ENCODE data around the gene ALPI.
"Not testable (repeated sequence)": the region's sequence is repeated elsewhere in the genome, so short reads cannot be mapped to it uniquely, and the experiment has no call there.

Gene ALPI

DNA sequence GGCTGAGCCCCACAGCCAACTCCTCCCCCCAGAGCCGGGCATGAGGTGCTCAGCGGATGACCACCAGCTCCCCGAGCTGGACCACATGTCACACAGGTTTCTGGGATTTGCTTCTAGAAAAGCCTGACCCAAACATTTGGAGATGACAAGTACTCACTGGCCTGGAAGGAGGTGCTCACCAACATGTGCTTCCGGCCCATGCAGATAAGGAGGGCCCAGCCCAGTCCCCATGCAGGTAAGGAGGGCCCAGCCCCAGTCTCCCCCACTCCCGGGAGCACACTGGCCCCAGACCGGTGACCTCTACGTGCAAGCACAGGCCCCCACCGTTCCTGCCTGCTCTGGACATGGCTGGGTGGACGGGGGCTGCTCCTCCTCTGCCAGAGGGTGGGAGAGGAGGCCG, 14.0 kb upstream of the ALPI start:
- not testable (repeated sequence) for DNase-seq (ENCODE audit: low read depth in 2 of 2)

DNA sequence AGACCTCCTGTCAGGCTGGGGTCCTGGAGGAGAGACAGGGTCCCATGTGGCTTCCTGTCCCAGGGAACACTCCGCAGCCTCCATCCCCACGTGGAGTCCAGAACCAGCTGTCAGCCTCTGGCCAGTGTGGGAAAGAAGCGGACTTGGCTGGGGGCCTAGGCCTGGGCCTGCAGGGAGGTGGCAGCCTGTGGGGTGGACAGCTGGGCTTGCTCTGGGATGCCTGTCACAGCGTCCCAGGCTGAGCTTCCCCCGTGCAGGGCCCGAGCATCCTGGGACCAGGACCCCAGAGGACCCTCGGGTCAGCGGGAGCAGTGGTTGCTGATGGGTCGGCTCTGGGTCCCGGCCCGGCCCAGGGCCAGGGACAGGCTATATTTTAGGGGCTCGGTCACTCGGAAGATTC, 13.5 kb upstream of the ALPI start:
- not testable (repeated sequence) for DNase-seq (ENCODE audit: low read depth in 2 of 2)

DNA sequence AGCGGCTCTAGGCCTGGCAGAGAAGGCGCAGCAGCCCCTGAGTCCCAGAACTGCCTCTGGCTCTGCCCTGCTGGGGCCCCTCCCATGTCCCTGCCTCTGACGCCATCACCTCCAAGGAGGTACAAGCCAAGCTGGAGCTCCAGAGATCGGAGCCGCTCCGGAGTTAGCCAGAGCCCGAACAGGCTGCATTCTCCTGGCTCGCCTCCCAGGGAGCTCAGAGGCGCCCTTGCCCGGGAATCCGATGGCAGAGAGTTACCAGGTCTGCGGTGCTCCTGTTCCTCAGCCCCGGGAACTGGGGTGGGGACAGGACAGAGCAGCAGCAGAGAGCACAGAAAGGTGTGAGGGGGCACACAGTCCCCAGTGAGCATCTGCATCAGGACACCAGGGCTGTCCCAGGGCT, 12.9 kb upstream of the ALPI start:
- DNase-seq (ENCODE audit: low read depth in 2 of 2) = not testable (repeated sequence)

DNA sequence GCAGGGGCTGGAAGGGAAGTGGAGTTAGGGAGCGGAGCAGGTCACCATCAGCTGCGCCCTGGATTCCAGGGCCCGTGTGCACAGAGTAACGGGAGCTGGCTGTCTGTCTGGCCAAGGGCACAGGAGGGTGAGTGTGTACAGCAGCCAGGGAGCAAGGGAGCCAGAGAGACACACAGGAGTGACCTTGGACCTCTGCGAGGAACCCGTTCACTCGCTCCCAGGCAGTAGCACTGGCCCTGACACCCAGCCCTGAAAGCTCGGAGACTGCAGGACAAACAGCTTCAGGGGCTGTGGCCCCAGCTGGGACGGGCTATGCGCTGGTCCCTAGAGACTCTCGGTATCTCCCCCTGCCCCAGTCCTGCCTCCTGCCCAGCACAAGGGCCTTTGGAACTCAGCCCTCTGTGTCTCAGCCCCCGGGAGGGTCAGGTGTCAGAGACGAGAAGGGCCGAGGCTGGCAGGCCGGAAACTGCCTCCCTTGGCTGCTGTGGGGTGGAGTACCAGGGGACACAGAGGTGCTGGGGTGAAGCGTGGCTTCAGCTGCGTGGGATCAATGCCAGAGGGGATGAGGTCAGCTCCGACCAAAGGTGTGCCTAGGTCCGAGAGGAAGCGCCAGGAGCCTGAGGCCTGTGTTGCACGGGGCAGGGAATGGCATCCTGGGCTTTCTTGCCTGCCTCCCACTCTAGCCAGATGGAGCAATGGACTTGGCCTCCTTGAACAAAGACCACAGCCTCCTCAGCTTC, 12.1 kb upstream of the ALPI start:
- DNase-seq (ENCODE audit: low read depth in 2 of 2) = not testable (repeated sequence)

DNA sequence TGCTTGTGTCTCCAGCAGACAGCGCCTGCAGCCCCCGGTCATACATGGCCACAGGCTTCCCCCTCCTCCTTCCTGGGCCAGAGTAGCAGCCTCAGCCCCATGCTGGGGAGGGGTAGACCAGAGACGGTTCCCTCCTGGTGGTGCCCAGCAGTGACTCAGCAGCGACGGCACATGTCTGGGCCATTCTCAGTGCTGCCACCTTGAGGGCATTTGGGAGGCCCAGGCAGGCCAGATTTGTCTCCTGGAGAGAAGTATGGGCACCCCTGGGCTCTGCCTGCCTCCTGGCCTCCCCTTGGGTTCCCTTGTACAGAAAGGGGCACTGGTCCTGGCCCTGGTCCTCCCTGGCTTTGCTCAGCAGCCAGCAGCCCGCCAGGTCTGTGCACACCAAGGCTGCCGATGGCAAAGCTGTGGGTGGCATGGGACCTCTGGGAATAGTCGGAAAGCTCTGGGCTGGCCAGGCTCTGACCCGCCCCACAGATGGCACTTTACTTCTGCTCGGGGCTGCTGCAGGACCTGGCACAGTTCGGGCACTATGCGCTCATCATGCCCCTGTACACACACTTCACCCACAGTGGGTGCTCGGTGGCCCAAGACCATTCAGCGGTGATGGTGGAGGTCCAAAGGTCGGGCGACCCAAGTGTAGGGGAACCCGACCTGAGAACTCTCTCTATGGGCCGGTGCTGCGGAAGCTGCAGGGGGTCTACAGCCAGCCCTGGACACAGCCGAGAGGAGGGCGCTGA, 11.4 kb upstream of the ALPI start:
- DNase-seq (ENCODE audit: low read depth in 2 of 2) = peak; percentile 10 to 18

DNA sequence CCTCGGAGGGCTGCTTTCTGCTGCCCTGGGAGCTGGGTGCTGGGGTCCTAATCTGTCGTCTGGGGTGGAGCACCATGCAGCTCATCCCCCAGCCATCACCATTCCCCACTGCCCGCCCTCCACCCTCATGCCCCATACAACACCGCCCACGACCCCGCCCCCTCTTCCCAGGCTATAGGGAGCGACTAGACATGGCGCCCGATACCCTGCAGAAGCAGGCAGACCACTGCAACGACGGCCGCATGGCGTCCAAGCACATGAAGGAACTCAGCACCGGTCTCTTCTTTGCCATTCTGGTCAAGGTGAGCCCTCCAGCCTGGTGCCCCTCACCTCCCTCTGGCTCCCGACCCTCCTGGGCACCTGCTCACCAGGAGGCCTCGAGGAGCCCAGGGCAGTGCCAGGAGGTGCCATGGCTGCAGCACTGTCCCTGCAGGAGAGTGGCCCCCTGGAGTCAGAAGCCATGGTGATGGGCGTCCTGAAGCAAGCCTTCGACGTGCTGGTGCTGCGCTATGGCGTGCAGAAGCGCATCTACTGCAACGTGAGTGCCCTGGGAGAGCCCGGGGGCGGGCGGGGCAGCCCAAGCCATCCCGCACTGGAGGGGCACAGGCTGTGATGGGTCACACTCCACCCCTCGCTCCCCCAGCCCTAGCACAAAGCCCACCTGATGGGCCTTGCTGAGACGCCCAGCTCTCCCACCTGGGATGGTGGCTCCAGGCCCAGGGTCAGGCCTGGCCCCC, 10.6 kb upstream of the ALPI start:
- not testable (repeated sequence) for DNase-seq (ENCODE audit: low read depth in 2 of 2)

DNA sequence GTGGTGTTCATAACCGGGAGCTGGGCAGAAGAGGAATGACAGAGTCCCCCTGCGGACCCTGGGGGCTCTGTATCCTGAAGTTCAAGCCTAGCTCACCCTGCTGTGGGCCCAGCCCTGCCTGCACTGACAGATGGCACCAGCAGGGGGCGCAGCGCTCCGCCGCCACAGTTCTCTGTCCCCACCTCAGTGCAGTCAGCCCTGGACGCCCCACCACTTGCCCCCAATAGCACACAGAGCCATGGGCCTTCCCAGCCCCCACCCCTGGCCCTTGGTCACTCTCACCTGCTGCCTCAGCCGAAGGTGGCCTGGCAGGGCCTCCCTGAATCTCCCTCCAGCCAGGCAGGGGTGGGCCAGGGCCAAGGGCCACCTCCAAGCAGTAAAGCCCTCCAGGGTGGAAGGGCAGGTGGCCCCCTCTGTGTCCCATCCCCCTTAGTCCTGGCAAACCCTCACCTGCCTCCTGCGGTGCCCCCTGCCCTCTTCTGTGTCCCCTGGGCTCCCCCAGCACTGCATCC, 9.6 kb upstream of the ALPI start:
- DNase-seq (ENCODE audit: low read depth in 2 of 2) = not testable (repeated sequence)

DNA sequence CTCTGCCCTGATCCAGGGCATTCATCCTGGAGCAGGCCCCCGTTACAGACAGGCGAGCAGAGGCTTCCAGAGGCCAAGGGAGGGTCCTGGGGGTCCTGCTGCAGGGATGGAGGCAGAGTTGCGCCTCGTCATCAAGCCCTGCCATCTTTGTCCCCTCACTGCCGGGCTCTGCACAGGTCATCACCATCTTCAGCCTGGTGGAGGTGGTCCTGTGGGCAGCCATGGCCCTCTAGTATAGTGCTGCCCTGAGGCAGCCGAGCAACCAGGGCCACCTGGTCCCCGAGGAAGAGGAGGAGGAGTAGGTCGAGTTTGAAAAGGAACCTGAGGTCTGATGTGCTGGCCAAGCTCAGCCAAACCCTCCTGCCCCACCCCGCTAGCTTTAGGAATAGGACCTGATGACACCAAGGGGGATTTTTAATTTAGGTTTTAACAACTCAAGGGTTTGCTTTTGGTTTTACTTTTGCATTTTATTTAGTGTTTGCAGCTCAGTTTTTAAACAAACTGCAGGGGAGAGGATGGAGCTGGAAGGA, 8.8 kb upstream of the ALPI start:
- no peak for DNase-seq (ENCODE audit: low read depth in 2 of 2)

DNA sequence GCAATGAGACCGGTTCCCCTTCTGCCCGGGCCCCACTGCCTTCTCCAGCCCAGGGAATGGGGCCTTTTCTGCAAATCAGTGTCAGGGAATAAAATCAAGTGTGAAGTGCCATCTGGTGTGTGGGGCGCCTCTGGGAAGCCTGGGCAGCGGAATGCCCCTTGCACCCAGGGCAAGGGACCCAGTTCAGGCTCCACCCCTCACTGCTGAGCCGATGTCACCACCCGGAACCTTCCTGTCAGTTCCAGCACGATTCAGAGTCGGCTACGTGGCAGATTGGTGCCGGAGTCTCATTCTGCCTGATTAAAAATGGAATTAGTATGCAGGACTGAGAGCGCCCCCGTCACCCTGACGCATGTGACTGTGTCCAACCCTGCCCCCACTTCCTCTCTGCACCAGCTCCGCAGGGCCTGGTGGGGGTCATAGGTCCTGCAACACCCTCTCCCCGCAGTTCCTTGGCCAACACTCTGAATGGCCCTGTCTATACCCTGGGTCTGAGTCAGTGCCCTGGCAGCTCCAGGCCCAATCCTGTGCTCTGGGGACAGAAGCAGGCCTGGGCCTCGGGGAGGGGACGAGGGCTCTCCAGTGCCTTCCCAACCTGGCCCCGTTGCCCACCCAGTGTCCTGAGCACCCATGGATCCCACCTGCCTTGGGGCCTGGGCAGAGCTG, 8.2 kb upstream of the ALPI start:
- no peak for DNase-seq (ENCODE audit: low read depth in 2 of 2)

DNA sequence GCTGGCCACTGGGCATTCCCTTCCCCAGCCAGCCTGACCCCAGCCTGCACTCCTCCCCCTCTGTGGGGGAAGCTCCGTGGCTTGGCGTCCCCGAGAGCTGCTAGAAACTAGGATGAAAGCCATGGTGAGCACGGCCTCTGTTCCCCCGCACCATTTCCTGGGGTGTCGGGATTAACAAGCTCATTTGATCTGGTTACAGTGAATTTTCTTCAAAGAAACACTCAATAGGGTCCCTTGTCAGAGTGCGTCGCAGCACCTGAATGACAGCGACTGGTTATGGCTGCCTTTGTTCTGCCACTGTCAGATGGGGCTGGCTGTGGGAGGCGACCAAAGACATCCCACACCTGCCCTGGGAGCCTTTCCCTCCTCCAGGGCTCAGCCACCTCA, 7.7 kb upstream of the ALPI start:
- DNase-seq (ENCODE audit: low read depth in 2 of 2) = no peak

DNA sequence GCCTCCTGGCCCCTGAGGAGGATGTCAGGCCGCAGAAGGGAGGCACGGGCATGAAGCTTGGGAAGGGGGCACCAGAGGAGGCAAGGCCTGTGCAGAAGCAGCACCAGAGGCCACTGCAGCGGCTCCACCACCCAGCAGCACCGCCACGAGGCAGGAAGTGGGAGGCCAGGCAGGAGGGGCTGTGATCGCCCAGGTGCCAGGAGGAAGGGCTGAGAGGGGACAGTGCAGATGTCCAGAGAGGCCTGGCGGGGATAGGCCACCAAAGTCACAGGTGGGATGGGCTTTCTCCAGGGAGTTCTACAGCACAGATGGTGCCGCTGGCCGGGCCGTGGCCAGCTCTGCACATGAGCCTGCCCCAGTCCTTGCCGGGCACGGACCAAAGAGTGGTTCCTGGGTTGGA, 6.0 kb upstream of the ALPI start:
- DNase-seq (ENCODE audit: low read depth in 2 of 2) = no peak

DNA sequence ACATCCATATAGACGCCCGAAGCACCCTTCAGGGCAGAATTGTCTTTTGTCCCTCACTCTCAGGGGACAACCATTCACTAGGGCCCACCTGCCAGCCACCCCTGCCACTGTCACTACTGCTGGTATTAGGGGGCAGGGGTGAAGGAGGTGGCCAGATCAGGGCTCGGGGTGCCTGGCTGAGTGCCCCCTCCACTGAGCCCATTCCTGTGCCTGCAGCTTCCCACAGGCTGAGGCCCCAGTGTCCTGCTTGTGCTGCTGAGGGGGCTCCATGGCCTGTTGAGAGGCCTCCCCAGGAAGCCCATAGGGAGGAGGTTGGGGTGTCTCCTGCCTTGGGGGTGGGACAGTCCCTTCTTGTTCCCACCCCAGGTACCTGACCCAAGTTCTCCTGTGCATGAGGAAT, 4.3 kb upstream of the ALPI start:
- DNase-seq (ENCODE audit: low read depth in 2 of 2) = not testable (repeated sequence)

DNA sequence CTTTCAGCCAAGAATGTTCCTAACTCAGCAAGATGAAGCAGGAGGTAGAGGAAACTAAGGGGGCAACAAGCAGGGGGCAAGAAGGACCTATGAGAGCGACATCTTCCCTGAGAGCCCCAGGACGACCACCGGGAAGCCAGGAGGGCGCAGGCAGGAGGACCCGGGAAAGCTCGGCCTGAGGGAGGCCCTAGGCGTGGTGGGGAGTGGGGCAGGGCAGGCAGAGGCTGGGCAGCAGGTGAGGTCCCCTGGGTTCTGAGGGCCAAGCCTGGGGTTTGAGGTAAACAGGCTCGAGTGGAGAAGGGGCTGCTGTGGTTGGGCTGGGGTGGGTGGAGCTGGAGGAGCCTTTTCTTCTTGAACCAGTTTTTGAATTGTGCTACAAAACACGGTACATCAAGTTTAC, 1.3 kb upstream of the ALPI start:
- DNase-seq (ENCODE audit: low read depth in 2 of 2) = no peak

DNA sequence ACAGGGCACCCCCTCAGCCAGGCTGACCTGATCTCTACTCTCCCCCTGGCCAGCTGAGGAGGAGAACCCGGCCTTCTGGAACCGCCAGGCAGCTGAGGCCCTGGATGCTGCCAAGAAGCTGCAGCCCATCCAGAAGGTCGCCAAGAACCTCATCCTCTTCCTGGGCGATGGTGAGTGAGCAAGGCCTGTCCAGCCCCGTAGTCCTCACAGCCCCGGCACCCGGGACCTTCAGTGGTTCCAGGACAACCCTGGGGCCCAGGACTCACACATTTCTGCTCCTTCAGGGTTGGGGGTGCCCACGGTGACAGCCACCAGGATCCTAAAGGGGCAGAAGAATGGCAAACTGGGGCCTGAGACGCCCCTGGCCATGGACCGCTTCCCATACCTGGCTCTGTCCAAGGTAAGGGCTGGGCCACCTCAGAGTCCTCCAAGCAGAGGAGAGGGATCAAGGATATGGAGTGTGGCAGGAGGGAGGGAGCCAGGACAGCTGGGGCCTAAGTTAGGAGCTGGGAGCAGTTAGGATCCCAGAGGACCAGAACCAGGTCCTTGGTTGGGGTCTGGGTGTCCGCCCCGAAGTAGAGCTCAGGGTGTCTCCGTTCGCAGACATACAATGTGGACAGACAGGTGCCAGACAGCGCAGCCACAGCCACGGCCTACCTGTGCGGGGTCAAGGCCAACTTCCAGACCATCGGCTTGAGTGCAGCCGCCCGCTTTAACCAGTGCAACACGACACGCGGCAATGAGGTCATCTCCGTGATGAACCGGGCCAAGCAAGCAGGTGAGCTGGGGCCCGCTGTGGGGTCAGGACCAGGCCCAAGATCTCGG, 555 bp downstream of the ALPI start:
- DNase-seq (ENCODE audit: low read depth in 2 of 2) = no peak

DNA sequence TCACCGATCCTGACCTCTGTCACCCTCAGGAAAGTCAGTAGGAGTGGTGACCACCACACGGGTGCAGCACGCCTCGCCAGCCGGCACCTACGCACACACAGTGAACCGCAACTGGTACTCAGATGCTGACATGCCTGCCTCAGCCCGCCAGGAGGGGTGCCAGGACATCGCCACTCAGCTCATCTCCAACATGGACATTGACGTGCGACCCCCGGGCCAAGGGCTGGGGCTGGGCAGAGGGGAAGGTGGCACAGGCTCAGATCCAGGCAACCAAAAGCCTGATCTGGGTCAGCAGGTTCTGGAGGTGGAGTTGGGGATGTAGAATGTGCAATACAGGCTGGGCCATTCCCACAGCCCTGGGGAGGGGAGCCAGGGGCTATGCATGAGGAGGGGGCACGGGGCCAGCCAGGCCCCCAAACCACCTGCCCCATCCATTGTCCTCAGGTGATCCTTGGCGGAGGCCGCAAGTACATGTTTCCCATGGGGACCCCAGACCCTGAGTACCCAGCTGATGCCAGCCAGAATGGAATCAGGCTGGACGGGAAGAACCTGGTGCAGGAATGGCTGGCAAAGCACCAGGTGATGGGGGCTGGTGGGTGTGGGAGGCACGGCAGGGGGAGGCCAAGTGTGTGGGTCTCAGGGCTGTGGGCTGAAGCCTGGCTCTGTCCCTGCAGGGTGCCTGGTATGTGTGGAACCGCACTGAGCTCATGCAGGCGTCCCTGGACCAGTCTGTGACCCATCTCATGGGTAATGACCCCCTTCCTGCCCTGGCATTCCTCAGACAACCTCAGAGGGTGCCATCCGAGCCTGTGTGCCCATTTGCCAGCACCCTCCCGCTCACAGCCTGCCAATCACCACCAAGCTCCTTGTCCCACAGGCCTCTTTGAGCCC, 1.4 kb downstream of the ALPI start:
- DNase-seq (ENCODE audit: low read depth in 2 of 2) = no peak

DNA sequence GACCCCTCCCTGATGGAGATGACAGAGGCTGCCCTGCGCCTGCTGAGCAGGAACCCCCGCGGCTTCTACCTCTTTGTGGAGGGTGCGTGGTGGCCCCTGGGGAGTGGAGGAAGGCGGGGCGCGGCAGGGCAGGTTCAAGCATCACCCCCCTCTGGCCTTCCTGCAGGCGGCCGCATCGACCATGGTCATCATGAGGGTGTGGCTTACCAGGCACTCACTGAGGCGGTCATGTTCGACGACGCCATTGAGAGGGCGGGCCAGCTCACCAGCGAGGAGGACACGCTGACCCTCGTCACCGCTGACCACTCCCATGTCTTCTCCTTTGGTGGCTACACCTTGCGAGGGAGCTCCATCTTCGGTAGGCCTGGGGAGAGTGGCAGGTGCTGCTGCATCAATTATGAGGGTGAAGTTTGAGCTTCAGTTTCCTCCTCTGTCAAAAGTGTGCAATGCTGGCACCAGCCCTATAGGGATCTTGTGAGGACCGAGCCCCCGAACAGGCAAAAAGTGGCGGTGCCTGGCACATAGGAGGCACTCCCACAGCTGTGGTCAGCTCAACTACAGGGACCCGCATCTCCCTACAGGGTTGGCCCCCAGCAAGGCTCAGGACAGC, 2.2 kb downstream of the ALPI start:
- DNase-seq (ENCODE audit: low read depth in 2 of 2) = no peak

DNA sequence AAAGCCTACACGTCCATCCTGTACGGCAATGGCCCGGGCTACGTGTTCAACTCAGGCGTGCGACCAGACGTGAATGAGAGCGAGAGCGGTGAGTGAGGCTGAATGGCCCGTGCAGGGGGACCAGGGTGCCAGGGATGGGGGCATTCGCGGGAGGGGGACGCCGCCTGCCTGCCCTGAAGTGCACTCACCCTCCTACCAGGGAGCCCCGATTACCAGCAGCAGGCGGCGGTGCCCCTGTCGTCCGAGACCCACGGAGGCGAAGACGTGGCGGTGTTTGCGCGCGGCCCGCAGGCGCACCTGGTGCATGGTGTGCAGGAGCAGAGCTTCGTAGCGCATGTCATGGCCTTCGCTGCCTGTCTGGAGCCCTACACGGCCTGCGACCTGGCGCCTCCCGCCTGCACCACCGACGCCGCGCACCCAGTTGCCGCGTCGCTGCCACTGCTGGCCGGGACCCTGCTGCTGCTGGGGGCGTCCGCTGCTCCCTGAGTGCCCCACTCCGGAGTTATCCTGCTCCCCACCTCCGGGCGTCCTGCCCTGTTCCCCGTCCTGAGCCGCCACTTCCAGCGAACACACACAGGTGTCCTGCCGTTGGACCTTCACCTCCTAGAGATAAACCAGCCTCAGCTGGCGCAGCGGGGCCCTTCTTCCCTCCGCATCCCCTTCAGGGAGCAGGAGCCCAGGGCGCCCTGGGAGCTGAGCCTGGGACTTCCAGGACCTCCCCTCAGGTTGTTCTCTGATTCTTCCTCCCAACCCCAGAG, 2.9 kb downstream of the ALPI start:
- no peak for DNase-seq (ENCODE audit: low read depth in 2 of 2)

DNA sequence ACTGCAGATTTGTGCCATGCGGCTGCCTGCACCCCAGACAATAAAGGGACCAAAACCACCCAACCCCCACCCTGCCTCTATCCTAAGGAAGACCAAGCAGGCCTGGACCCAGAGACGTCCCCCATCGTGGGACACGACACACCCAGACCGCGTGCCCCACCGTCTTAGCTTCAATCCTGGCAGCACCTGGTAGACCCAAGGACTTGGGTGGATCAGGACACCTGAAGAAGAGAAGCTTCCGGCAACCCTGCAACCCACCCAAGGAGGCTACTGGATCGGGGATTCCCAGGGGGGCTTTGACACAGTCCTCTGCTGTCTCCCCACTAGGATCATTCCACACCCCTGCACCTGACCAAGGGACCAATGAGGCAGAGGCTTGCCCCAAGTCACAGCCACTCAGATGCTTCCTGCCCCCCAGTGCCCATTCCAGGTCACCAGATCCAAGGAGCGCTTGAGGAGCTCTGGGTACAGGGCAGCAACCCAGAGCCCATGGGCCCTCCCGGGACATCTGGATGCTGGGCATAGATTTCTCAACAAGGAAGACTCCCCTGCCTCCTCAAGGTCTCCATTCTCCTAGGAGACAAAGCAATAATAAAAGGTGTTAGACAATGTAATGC, 3.6 kb downstream of the ALPI start:
- no peak for DNase-seq (ENCODE audit: low read depth in 2 of 2)
